ENCODE results near the gene KMO. TPM values are rescaled to one million over a fixed set of nuclear protein-coding genes. Genes with fewer than 3 reads are reported as not detected.

Gene KMO
- total and polyA plus RNA-seq, 2 of the 8 experiments (the other 6 are each of a cell fraction or from before 2014, with no cell fraction given), result not detected

DNA sequence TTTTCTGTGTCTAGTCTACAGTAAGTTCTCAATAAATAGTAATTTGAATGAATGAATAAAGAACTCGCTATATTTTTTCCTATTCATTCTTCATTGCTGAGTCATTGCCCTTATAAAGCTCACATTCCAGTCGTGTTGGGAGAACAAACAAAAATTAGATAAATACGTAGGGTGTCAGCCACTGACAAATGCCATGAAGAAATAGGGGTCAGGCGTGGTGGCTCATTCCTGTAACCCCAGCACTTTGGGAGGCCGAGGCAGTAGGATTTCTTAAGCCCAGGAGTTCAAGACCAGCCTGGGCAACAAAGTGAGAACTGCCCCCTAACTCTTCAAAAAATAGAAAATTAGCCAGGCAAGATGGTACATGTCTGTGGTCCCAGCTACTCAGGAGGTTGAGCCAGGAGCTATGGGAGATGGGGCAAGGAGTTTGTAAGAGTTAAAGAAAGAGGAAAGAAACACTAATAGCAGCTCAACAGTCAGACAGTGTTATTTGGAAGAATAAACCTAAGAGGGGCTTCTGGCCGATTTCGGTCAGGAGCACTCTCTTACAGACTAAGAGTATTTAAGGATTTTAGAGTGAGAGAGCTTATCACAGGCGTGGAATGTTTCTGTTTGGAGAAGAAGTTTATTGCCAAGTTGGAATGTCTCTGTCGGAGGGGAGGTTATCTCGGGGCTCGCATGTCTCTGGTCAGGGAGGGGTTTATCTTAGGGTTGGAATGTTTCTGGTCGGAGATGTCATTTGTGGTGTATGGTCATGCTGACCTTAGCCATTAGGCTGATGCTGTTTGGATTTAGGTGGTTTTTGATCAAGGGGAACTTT lies 109.8 kb downstream of the KMO start:
- H3K4me3 ChIP-seq (ENCODE audit: extremely low read depth in 1 of 4, insufficient read depth in 2 of 4, low read depth in 3 of 4, low read length in 4 of 4), result no peak overlapping the region
- no peak overlapping the region for H3K23ac ChIP-seq (ENCODE audit: insufficient read length)
- 0 out of 2 replicates have a peak overlapping the region, but pooled peaks have one; percentile 72 for H2BK15ac ChIP-seq (ENCODE audit: low read length)
- peaks cover 0 to 2% (median 0%) of the 10 kb centered on the region in 4 experiments; a peak in 2 of 8 replicates for H3K36me3 ChIP-seq (ENCODE audit: control insufficient read depth in 2 of 4, insufficient read depth in 4 of 4, low read length in 3 of 4)
- no peak overlapping the region for H4K91ac ChIP-seq (replicated peaks; ENCODE audit: insufficient read length, low read length)
- peaks cover 3% of the 10 kb centered on the region; the same call in 1 of the 2 replicates for H3K79me1 ChIP-seq (ENCODE audit: low read depth, low read length)
- TF ChIP-seq, protein P1, sequence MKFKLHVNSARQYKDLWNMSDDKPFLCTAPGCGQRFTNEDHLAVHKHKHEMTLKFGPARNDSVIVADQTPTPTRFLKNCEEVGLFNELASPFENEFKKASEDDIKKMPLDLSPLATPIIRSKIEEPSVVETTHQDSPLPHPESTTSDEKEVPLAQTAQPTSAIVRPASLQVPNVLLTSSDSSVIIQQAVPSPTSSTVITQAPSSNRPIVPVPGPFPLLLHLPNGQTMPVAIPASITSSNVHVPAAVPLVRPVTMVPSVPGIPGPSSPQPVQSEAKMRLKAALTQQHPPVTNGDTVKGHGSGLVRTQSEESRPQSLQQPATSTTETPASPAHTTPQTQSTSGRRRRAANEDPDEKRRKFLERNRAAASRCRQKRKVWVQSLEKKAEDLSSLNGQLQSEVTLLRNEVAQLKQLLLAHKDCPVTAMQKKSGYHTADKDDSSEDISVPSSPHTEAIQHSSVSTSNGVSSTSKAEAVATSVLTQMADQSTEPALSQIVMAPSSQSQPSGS (IDR thresholded peaks at IDR 0.05; ENCODE audit: low read length), result no peak
- no peak overlapping the region for H3K4me2 ChIP-seq (ENCODE audit: insufficient read depth in 1 of 2, low read depth in 2 of 2, low read length in 2 of 2)
- H3K18ac ChIP-seq (ENCODE audit: extremely low read depth, low read length), result no peak overlapping the region
- no peak overlapping the region for H2AK5ac ChIP-seq (ENCODE audit: low read depth, low read length)
- DNase-seq (ENCODE audit: low read depth in 1 of 2, low spot score in 2 of 2), result no peak
- H3K4ac ChIP-seq (replicated peaks; ENCODE audit: insufficient read length, low read depth, low read length), result no peak overlapping the region
- H2BK120ac ChIP-seq (replicated peaks; ENCODE audit: low read depth, low read length), result no peak overlapping the region
- H4K20me1 ChIP-seq (replicated peaks in 1 of 2; ENCODE audit: control insufficient read depth in 1 of 2, insufficient read depth in 2 of 2, low read length in 2 of 2), result peaks cover 0 to 5% of the 10 kb centered on the region in 2 experiments
- H3K9me3 ChIP-seq (ENCODE audit: insufficient read depth in 2 of 2, low read depth in 1 of 2, low read length in 1 of 2), result peaks cover 0 to 6% of the 10 kb centered on the region in 2 experiments; a peak in 1 of 4 replicates
- peaks cover 0 to 7% (median 3%) of the 10 kb centered on the region in 4 experiments; a peak in 5 of 7 replicates for H3K4me1 ChIP-seq (replicated peaks in 1 of 4; ENCODE audit: control insufficient read depth in 3 of 4, insufficient read depth in 4 of 4, low read length in 3 of 4)
- WGBS, 2 experiments (ENCODE audit: extremely low coverage in 1 of 2, insufficient coverage in 1 of 2, insufficient read length in 1 of 2, insufficient replicate concordance in 2 of 2, low coverage in 1 of 2, low lambda C conversion rate in 2 of 2, missing lambda C conversion rate in 1 of 2), result 89% methylated on average over 12 of the region's 12 CpGs; no CpG with 5 or more reads in 1 of the 2 experiments
- CTCF ChIA-PET (ENCODE audit: partially characterized antibody), result interaction anchor here (0.8 kb wide), 1 partner anchor 203 kb away, joined by 3 read pairs; no protein-coding TSS in a partner anchor
- H3K14ac ChIP-seq (ENCODE audit: insufficient read length), result no peak overlapping the region
- H3K27me3 ChIP-seq (replicated peaks in 1 of 4; ENCODE audit: control insufficient read depth in 3 of 4, extremely low read depth in 1 of 4, insufficient read depth in 3 of 4, low read length in 3 of 4), result no peaks in the 10 kb centered on the region; a peak in 1 of 7 replicates
- H2BK20ac ChIP-seq (ENCODE audit: low read length), result no peak overlapping the region
- H2AFZ ChIP-seq (ENCODE audit: low read length), result no peak overlapping the region
- no peak overlapping the region for H4K5ac ChIP-seq (ENCODE audit: insufficient read length, low read depth, low read length)
- no peak overlapping the region for H2BK12ac ChIP-seq (ENCODE audit: low read depth, low read length)
- H3K23me2 ChIP-seq (ENCODE audit: low read depth, low read length), result peaks cover 4% of the 10 kb centered on the region; the same call in 1 of the 2 replicates
- H4K8ac ChIP-seq (ENCODE audit: extremely low read depth, insufficient read depth, low read length), result no peak overlapping the region
- H2BK5ac ChIP-seq (ENCODE audit: low read depth, low read length), result no peak overlapping the region
- peaks cover 3 to 27% of the 10 kb centered on the region in 2 experiments; a peak in 3 of 4 replicates for H3K79me2 ChIP-seq (ENCODE audit: control insufficient read depth in 1 of 2, insufficient read depth in 2 of 2, low read length in 2 of 2)
- H3K9ac ChIP-seq (replicated peaks in 1 of 4; ENCODE audit: extremely low read depth in 1 of 4, low read depth in 3 of 4, low read length in 3 of 4), result no peak overlapping the region
- no peak overlapping the region for H3K27ac ChIP-seq (ENCODE audit: low read depth, low read length)
- POLR2A ChIA-PET (ENCODE audit: partially characterized antibody), result no interaction called here
- H3K56ac ChIP-seq (replicated peaks; ENCODE audit: insufficient read length, low read depth, low read length), result no peak overlapping the region
- FAIRE-seq, result no peak
